GM23248 (cell line): ENCODE measurements around the gene ABCC6.
"Not testable (repeated sequence)": the region's sequence is repeated elsewhere in the genome, so short reads cannot be mapped to it uniquely, and the experiment has no call there.

ENCODE experiments used
- EZH2 ChIP-seq: fragments of 200-600 bp; sonication (generic); IDR thresholded peaks from 2 replicates; pipeline ENCODE4 v1.6.1; 2018; ENCODE audit warnings: antibody characterized with exemption, mild to moderate bottlenecking; ENCODE audit not compliant: insufficient read depth, poor library complexity, severe bottlenecking
- EZH2phosphoT487 ChIP-seq: fragments of 200-600 bp; sonication (generic); IDR thresholded peaks from 2 replicates; pipeline ENCODE4 v1.6.1; 2018; ENCODE audit warnings: antibody characterized with exemption, moderate library complexity, mild to moderate bottlenecking, low read depth; ENCODE audit not compliant: insufficient read depth

DNA sequence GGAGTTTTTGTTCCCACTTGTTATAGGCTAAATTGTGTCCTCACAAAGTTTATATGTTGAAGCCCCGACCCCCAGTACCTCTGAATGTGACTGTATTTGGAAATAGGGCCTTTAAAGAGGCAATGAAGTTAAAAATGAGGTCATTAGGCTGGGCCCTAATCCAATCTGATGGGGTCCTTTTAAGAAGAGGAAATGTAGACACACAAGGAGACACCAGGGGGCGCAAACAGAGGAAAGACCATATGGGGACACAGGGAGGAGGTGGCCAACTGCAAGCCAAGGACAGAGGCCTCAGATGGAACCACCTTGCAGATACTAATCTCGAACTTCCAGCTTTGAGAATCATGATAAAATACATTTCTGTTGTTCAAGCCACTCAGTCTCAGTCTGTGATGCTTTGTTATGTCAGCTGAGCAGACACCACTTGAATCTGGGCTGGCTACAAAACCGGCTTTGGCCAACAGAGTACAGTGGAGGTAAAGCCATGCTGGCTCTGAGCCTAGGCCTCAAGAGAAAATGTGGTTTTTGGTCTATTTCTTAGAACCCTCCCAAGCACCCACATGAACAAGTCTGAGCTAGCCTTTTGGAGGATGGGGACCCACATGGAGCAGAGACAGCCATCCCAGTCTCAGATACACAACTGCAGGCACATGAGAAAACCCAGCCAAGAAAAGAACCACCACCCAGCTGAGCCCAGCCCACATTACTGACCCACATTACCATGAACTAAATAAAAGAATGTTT, 20.7 kb downstream of the ABCC6 start:
- TF ChIP-seq EZH2, EZH2phosphoT487: not testable (repeated sequence)
